HEK293 (cell line): Measurements from ENCODE around the gene PALM3.

Experiments
- BCL11A ChIP-seq: fragments of 450-650 bp; formaldehyde crosslinking; IDR thresholded peaks from 2 replicates; pipeline ENCODE4 v1.5.1; 2016; ENCODE audit warnings: low read depth, missing biosample characterization, missing genetic modification characterization
- CTCF ChIP-seq: fragments of 450-650 bp; formaldehyde crosslinking; IDR thresholded peaks from 2 replicates; pipeline ENCODE4 v1.5.1; 2016; ENCODE audit warnings: missing biosample characterization, missing genetic modification characterization
- SALL2 ChIP-seq: fragments of 450-650 bp; formaldehyde crosslinking; IDR thresholded peaks from 2 replicates; pipeline ENCODE4 v1.5.0; 2017; ENCODE audit warnings: missing biosample characterization, mild to moderate bottlenecking, missing genetic modification characterization, borderline replicate concordance
- SETDB1 ChIP-seq: IDR thresholded peaks from one replicate; pipeline ENCODE4 v1.6.1; 2017; ENCODE audit warnings: mild to moderate bottlenecking, low read length, moderate library complexity, mixed read lengths; ENCODE audit not compliant: insufficient read length
- ZBTB11 ChIP-seq: fragments of 450-650 bp; formaldehyde crosslinking; conservative IDR thresholded peaks from 2 replicates; pipeline ENCODE4 v1.5.1; 2016; ENCODE audit warnings: low read depth, missing biosample characterization, missing genetic modification characterization
- ZBTB49 ChIP-seq: fragments of 450-650 bp; formaldehyde crosslinking; IDR thresholded peaks from 2 replicates; pipeline ENCODE4 v1.5.1; 2016; ENCODE audit warnings: missing biosample characterization, missing genetic modification characterization, low read depth
- ZBTB7A ChIP-seq: fragments of 450-650 bp; formaldehyde crosslinking; IDR thresholded peaks from 2 replicates; pipeline ENCODE4 v1.5.1; 2016; ENCODE audit warnings: low read depth, missing biosample characterization, missing genetic modification characterization
- ZNF350 ChIP-seq: fragments of 450-650 bp; formaldehyde crosslinking; IDR thresholded peaks from 2 replicates; pipeline ENCODE4 v1.5.0; 2017; ENCODE audit warnings: missing biosample characterization, mild to moderate bottlenecking, missing genetic modification characterization
- ZNF433 ChIP-seq: fragments of 450-650 bp; formaldehyde crosslinking; IDR thresholded peaks from 2 replicates; pipeline ENCODE4 v1.5.1; 2016; ENCODE audit warnings: missing biosample characterization, missing genetic modification characterization, low read depth
- ZNF830 ChIP-seq: fragments of 450-650 bp; IDR thresholded peaks from 2 replicates; pipeline ENCODE4 v1.5.0; 2018; ENCODE audit warnings: missing biosample characterization, missing genetic modification characterization, low read depth, mild to moderate bottlenecking, moderate library complexity
- TF ChIP-seq, protein P1 (sequence below): fragments of 450-650 bp; formaldehyde crosslinking; IDR thresholded peaks from 2 replicates; pipeline ENCODE4 v1.5.1; 2016; ENCODE audit warnings: missing biosample characterization, missing genetic modification characterization

GRCh38 chr19:14012378-14012915 lies 49.4 kb downstream of the PALM3 start:
- TF ChIP-seq CTCF (no peak), BCL11A (tag by site-specific recombination) (no peak), ZBTB49 (no peak), ZNF433 (tag by site-specific recombination) (no peak), ZNF350 (no peak), ZBTB11 (tag by site-specific recombination) (no peak), ZBTB7A (tag by site-specific recombination) (no peak), SALL2 (tag by site-specific recombination) (no peak), ZNF830 (no peak), SETDB1 (no peak)
- TF ChIP-seq, protein P1, sequence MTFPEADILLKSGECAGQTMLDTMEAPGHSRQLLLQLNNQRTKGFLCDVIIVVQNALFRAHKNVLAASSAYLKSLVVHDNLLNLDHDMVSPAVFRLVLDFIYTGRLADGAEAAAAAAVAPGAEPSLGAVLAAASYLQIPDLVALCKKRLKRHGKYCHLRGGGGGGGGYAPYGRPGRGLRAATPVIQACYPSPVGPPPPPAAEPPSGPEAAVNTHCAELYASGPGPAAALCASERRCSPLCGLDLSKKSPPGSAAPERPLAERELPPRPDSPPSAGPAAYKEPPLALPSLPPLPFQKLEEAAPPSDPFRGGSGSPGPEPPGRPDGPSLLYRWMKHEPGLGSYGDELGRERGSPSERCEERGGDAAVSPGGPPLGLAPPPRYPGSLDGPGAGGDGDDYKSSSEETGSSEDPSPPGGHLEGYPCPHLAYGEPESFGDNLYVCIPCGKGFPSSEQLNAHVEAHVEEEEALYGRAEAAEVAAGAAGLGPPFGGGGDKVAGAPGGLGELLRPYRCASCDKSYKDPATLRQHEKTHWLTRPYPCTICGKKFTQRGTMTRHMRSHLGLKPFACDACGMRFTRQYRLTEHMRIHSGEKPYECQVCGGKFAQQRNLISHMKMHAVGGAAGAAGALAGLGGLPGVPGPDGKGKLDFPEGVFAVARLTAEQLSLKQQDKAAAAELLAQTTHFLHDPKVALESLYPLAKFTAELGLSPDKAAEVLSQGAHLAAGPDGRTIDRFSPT (tag by site-specific recombination) = no peak
